Spleen (tissue), 11 donors: ENCODE measurements around the gene TOMM20. TPM values are rescaled to one million over a fixed set of nuclear protein-coding genes. Genes with fewer than 3 reads are reported as not detected.

Experiments used
- DNase-seq: peaks from one replicate; pipeline ENCODE4 v3.0.0-alpha.2; 2020
- H3K27ac ChIP-seq, 8 donors: fragments of 200-600 bp; sonication (generic) in 7 of 8; 1 replicate in 4 of 8; 2 replicates in 4 of 8; pipeline versions ENCODE4 v1.5.0 to v1.8.0; 2016 to 2021; ENCODE audit warnings: inconsistent platforms in 4 of 8, mild to moderate bottlenecking in 4 of 8, moderate library complexity in 1 of 8
- H3K27me3 ChIP-seq, 7 donors: fragments of 200-600 bp; sonication (generic) in 6 of 7; replicated peaks in 1 of 7; 1 replicate in 4 of 7; 2 replicates in 3 of 7; pipeline versions ENCODE4 v1.5.0 to v1.8.0; 2016 to 2021; ENCODE audit warnings: inconsistent platforms in 3 of 7, mild to moderate bottlenecking in 1 of 7
- H3K36me3 ChIP-seq, 6 donors: fragments of 200-600 bp; sonication (generic) in 5 of 6; 1 replicate in 4 of 6; 2 replicates in 2 of 6; pipeline versions ENCODE4 v1.5.0 to v1.8.0; 2016 to 2021; ENCODE audit warnings: inconsistent platforms in 2 of 6
- H3K4me1 ChIP-seq, 6 donors: fragments of 200-600 bp; sonication (generic) in 5 of 6; 1 replicate in 3 of 6; 2 replicates in 3 of 6; pipeline versions ENCODE4 v1.5.0 to v1.8.0; 2016 to 2021; ENCODE audit warnings: inconsistent platforms in 3 of 6
- H3K4me3 ChIP-seq, 8 donors: fragments of 200-600 bp; sonication (generic) in 7 of 8; 1 replicate in 4 of 8; 2 replicates in 4 of 8; pipeline versions ENCODE4 v1.5.0 to v1.8.0; 2016 to 2021; ENCODE audit warnings: inconsistent platforms in 4 of 8, mild to moderate bottlenecking in 4 of 8, moderate library complexity in 2 of 8
- H3K9me3 ChIP-seq, 8 donors: fragments of 200-600 bp; sonication (generic) in 7 of 8; 1 replicate in 4 of 8; 2 replicates in 4 of 8; pipeline versions ENCODE4 v1.5.0 to v1.8.0; 2016 to 2021; ENCODE audit warnings: inconsistent platforms in 4 of 8
- POLR2A ChIP-seq, 3 donors: fragments of 450-650 bp; IDR thresholded peaks; one replicate each; pipeline ENCODE4 v1.5.1; 2017; ENCODE audit warnings: antibody characterized with exemption in 3 of 3, mild to moderate bottlenecking in 1 of 3
- POLR2AphosphoS5 ChIP-seq, 3 donors: sonication (generic); formaldehyde crosslinking; IDR thresholded peaks; one replicate each; pipeline ENCODE4 v1.5.1; 2017; ENCODE audit warnings: antibody characterized with exemption in 3 of 3
- WGBS, 5 donors: extraction: QIAGEN DNeasy Blood & Tissue Kit in 3 of 5; methylation state at CpG; one replicate each; pipeline versions ENCODE4 v1.1.5 to v1.1.7; 2013 to 2018; 5-methylcytosine and 5-hydroxymethylcytosine counted together
- intact Hi-C: fragments of 100-400 bp; cut with DNase I; formaldehyde crosslinking; loops from one replicate; pipeline ENCODE4 v1.15.0; 2023; ENCODE audit warnings: low total_unique reads
- polyA plus RNA-seq, 3 donors: library from polyadenylated mRNA; stranded (reverse); fragments of 200-250 nt; gene quantifications; one replicate each; pipeline ENCODE4 v1.2.1, GENCODE V29; 2013
- total RNA-seq, 7 donors: library from RNA; depleted of rRNA in 3 of 7; stranded (reverse); fragments of >200 nt in 3 of 7; fragmentation: NEBNext Ultra II Directional in 4 of 7; extraction: Animal tissue kit (Norgen Biotek cat#: 25700) in 4 of 7; gene quantifications; one replicate each; pipeline versions ENCODE4 v1.1.0 to v1.2.1, GENCODE V29; 2016 to 2021
- TF ChIP-seq, protein P1 (sequence below), 11 experiments: fragments of 200-600 bp in 7 of 11; fragments of 450-650 bp in 4 of 11; sonication (generic) in 4 of 11; IDR thresholded peaks in 8 of 11; conservative IDR thresholded peaks in 3 of 11; 1 replicate in 7 of 11; 2 replicates in 4 of 11; pipeline versions ENCODE4 v1.4.0 to v1.8.0; 2016 to 2021; ENCODE audit warnings: antibody characterized with exemption in 11 of 11, inconsistent platforms in 4 of 11, mild to moderate bottlenecking in 1 of 11
- donor health status: healthy with polysubstance abuse.
- donor health status: DM: no; HTN: no; CAD: no; lungs with moderate emphysema.
- donor health status: DM: no; HTN: no; CAD: no.
- donor health status: Bipolar disorder and iron deficiency.
- donor health status: healthy.
- donor health status: DM: no; HTN: no; CAD: no.
- donor health status: DM: yes; HTN: yes; CAD: no.

Gene TOMM20
- total and polyA plus RNA-seq, 10 donors: 46.6 to 79.9 (median 63.0) TPM

DNA sequence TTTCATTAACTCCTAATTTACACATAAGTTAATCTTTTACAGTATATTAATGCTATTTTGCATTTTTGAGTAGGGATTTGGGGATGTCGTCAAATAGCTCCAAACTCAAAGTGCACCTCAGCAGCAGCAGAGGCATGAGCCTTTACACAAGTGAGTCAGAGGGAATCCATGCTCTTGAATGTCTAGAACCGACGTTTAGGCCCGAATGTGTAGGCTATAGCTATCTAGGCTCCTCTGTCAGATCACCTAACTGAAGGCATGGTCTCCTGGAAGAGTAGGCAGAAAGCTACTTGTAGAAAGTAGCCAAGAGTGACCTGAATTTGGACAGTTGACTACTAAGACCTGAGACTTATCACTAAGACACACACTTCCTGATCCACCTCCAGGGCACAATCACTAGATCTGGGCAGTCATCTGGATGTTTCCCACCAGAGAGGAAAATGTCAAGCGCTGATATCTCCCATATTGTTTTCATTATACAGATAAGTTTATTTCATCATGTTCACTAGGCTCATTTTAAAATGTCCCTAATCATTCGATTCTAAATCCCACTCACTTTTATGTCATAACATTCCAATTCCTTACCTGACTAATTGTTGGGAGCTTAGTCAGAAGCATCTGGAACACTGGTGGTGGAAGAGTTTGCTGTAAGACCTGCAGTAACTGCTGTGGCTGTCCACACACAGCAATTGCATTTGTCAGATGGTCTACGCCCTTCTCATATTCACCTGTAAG is 15.3 kb downstream of the TOMM20 start:
- Histone ChIP-seq H3K4me1 (no peaks in the 10 kb centered on the region), H3K27ac (no peak overlapping the region), H3K4me3 (no peak overlapping the region), H3K36me3 (peaks cover 0 to 100% (median 87%) of the 10 kb centered on the region in 6 donors), H3K27me3 (no peaks in the 10 kb centered on the region), H3K9me3 (no peaks in the 10 kb centered on the region)
- intact Hi-C loops: no loop called here
- TF ChIP-seq POLR2AphosphoS5 (IDR thresholded peaks at IDR 0.05) (no peak), POLR2A (IDR thresholded peaks at IDR 0.05) (no peak)
- TF ChIP-seq, protein P1, sequence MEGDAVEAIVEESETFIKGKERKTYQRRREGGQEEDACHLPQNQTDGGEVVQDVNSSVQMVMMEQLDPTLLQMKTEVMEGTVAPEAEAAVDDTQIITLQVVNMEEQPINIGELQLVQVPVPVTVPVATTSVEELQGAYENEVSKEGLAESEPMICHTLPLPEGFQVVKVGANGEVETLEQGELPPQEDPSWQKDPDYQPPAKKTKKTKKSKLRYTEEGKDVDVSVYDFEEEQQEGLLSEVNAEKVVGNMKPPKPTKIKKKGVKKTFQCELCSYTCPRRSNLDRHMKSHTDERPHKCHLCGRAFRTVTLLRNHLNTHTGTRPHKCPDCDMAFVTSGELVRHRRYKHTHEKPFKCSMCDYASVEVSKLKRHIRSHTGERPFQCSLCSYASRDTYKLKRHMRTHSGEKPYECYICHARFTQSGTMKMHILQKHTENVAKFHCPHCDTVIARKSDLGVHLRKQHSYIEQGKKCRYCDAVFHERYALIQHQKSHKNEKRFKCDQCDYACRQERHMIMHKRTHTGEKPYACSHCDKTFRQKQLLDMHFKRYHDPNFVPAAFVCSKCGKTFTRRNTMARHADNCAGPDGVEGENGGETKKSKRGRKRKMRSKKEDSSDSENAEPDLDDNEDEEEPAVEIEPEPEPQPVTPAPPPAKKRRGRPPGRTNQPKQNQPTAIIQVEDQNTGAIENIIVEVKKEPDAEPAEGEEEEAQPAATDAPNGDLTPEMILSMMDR (IDR thresholded peaks at IDR 0.05 in 8 of 11, conservative IDR thresholded peaks at IDR 0.05 in 3 of 11): no peak
- WGBS, 5 donors: 91 to 98% (median 95%) methylated on average over 7 of the region's 7 CpGs
- DNase-seq: no peak

DNA sequence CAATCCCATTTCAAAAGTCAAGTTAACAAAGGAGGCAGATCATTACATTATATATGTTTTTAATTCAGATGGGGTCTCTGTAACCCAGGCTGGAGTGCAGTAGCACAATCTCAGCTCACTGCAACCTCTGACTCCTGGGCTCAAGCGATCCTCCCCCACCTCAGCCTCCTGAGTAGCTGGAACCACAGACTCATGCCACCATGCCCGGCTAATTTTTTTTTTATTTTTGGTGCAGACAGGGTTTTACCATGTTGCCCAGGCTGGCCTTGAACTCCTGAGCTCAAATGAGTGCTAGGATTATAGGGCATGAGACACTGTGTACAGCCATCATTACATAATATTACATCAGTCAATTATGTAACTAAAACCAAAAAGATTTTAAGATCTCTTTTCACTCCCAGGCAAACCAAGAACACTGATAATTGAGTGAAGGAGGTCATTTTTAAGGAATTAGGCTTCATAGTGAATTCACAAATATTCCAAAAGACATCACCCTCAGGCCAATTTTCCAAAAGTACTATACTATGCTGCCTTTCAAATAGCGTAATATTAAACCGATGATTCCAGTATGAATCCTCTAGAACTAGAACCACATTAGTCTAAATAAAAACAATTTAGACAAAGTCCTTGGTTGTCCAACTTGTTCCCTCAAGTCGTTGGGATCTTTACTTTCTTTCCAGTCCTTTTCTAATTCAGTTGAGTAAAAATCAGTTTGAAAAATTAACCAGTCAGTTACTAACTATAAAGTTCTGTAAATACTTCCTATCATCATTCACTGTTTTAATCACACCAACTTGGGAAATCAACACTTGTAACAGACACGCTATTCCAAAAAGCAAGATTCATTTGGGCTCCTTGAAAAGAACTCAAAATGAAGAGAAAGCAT is 16.1 kb downstream of the TOMM20 start:
- Histone ChIP-seq H3K4me3 (no peak overlapping the region), H3K4me1 (no peaks in the 10 kb centered on the region), H3K36me3 (peaks cover 0 to 100% (median 85%) of the 10 kb centered on the region in 6 donors), H3K27ac (no peak overlapping the region), H3K27me3 (no peaks in the 10 kb centered on the region), H3K9me3 (no peaks in the 10 kb centered on the region)
- DNase-seq: no peak
- intact Hi-C loops: no loop called here
- 91 to 94% (median 92%) methylated on average over 6 of the region's 6 CpGs for WGBS, 5 donors
- TF ChIP-seq, protein P1 (IDR thresholded peaks at IDR 0.05 in 8 of 11, conservative IDR thresholded peaks at IDR 0.05 in 3 of 11): no peak
- TF ChIP-seq POLR2A (IDR thresholded peaks at IDR 0.05): no peak
- TF ChIP-seq POLR2AphosphoS5 (IDR thresholded peaks at IDR 0.05): no peak

DNA sequence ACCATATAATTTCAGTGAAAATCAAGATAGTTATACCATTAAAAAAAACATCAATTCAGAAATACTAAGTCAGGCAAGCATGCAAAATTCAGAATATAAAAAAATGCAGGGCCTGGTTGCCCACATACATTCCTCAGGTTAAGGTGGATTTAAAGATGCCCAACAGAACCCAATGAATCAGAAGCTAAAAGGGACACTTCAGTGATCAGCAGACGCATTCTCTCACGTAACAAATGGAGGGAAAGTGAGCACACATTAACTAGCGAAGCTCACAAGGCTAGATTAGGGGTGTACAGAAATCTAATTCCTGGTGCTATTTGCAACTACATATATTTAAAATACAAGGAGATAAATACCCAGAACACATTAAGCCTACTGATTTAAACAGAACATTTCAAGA is 17.5 kb downstream of the TOMM20 start:
- DNase-seq: no peak
- no peaks in the 10 kb centered on the region for H3K9me3 ChIP-seq
- TF ChIP-seq POLR2AphosphoS5 (IDR thresholded peaks at IDR 0.05) (no peak), POLR2A (IDR thresholded peaks at IDR 0.05) (no peak)
- TF ChIP-seq, protein P1 (IDR thresholded peaks at IDR 0.05 in 8 of 11, conservative IDR thresholded peaks at IDR 0.05 in 3 of 11): no peak
- 93 to 98% (median 97%) methylated on average over 3 of the region's 3 CpGs for WGBS, 5 donors
- intact Hi-C loops: no loop called here
- H3K4me3 ChIP-seq: no peak overlapping the region
- peaks cover 0 to 95% (median 76%) of the 10 kb centered on the region in 6 donors for H3K36me3 ChIP-seq
- H3K4me1 ChIP-seq: no peaks in the 10 kb centered on the region
- H3K27me3 ChIP-seq: no peaks in the 10 kb centered on the region
- no peak overlapping the region for H3K27ac ChIP-seq

DNA sequence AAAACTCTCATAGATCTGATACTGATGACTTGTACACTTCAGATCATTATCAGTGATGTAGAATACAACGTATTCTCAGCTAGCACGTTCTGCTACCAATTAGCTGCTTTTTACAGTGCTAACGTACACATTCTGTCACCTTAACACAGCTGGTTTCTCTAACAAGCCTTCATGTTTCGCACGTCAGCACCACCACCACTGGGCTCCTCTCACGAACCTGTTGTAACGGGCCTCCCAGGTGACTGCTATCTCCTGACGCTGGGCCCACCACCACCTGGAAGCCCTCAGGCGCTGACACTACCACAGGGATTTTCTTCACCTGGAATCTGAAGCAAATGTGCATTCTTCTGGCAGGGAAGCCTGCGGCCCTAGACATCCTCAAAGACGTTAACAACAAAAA is 19.8 kb downstream of the TOMM20 start:
- TF ChIP-seq POLR2AphosphoS5 (IDR thresholded peaks at IDR 0.05) (no peak), POLR2A (IDR thresholded peaks at IDR 0.05) (no peak)
- TF ChIP-seq, protein P1 (IDR thresholded peaks at IDR 0.05 in 8 of 11, conservative IDR thresholded peaks at IDR 0.05 in 3 of 11): no peak
- H3K4me3 ChIP-seq: no peak overlapping the region
- WGBS, 5 donors: 94 to 96% (median 94%) methylated on average over 11 of the region's 11 CpGs
- no peaks in the 10 kb centered on the region for H3K9me3 ChIP-seq
- intact Hi-C loops: no loop called here
- no peaks in the 10 kb centered on the region for H3K27me3 ChIP-seq
- peaks cover 0 to 73% (median 61%) of the 10 kb centered on the region in 6 donors for H3K36me3 ChIP-seq
- peaks cover 0 to 19% (median 10%) of the 10 kb centered on the region in 6 donors for H3K4me1 ChIP-seq
- no peak for DNase-seq
- no peak overlapping the region for H3K27ac ChIP-seq
